ENCODE data around the gene DYRK1A. TPM values are rescaled to one million over a fixed set of nuclear protein-coding genes. Genes with fewer than 3 reads are reported as not detected.
A peak's percentile ranks its signal among the peaks of the same experiment; 100 is the strongest.

DYRK1A gene
- polyA plus RNA-seq, 1 donor from 2014 or later, result 4.3 TPM

- Mint-ChIP-seq H3K4me3 (no peak overlapping the region), H3K4me1 (no peaks in the 10 kb centered on the region), H3K27ac (no peak overlapping the region), H3K36me3 (peaks cover 3% of the 10 kb centered on the region), H3K9me3 (peaks cover under 1 to 9% (median 7%) of the 10 kb centered on the region in 3 donors), H3K27me3 (peaks cover 13% of the 10 kb centered on the region)
Observed at GRCh38 chr21:37574316-37574715, 207.7 kb downstream of the DYRK1A start.

- H3K36me3 Mint-ChIP-seq, result peaks cover 3% of the 10 kb centered on the region
Observed at GRCh38 chr21:37574751-37575150, 208.2 kb downstream of the DYRK1A start.

GRCh38 chr21:37575580-37575979 is 209.0 kb downstream of the DYRK1A start:
- H3K4me1 Mint-ChIP-seq, result no peaks in the 10 kb centered on the region
- peaks cover 17% of the 10 kb centered on the region for H3K27me3 Mint-ChIP-seq
- H3K27ac Mint-ChIP-seq, result no peak overlapping the region
- no peak overlapping the region for H3K4me3 Mint-ChIP-seq
- peaks cover 3 to 14% (median 8%) of the 10 kb centered on the region in 3 donors for H3K9me3 Mint-ChIP-seq
- peaks cover 3% of the 10 kb centered on the region for H3K36me3 Mint-ChIP-seq

More at GRCh38 chr21:37574751-37575150, 208.2 kb downstream of the DYRK1A start:
- Mint-ChIP-seq H3K27ac (peak overlapping the region in 1 of 3 donors; percentile 78), H3K27me3 (peaks cover 13% of the 10 kb centered on the region), H3K9me3 (peaks cover 3 to 10% (median 10%) of the 10 kb centered on the region in 3 donors), H3K4me3 (no peak overlapping the region), H3K4me1 (no peaks in the 10 kb centered on the region)

Other genes starting within 250 kb of the DYRK1A start
- gene VPS26C, start 99.4 kb upstream of the DYRK1A start, polyA plus RNA-seq, result 64.8 TPM